Skeletal muscle tissue (tissue), 4 donors: ENCODE results near the gene DYSF. TPM values are rescaled to one million over a fixed set of nuclear protein-coding genes. Genes with fewer than 3 reads are reported as not detected.

Experiments used
- H3K27ac ChIP-seq: one replicate; pipeline ENCODE4 v1.7.0; 2013; ENCODE audit warnings: mild to moderate bottlenecking, low read depth, low read length, inconsistent platforms
- H3K27me3 ChIP-seq, 3 donors: one replicate each; pipeline ENCODE4 v1.7.0; 2013; ENCODE audit warnings: low read length in 3 of 3; ENCODE audit not compliant: control insufficient read depth in 3 of 3, insufficient read depth in 3 of 3
- H3K36me3 ChIP-seq, 3 donors: one replicate each; pipeline ENCODE4 v1.7.0; 2013; ENCODE audit warnings: low read length in 3 of 3; ENCODE audit not compliant: control insufficient read depth in 3 of 3, insufficient read depth in 3 of 3
- H3K4me1 ChIP-seq, 3 donors: one replicate each; pipeline ENCODE4 v1.7.0; 2013; ENCODE audit warnings: low read length in 3 of 3, mild to moderate bottlenecking in 3 of 3; ENCODE audit not compliant: control insufficient read depth in 3 of 3, insufficient read depth in 3 of 3
- H3K4me3 ChIP-seq, 3 donors: one replicate each; pipeline ENCODE4 v1.7.0; 2013; ENCODE audit warnings: low read length in 3 of 3
- H3K9ac ChIP-seq, 3 donors: one replicate each; pipeline ENCODE4 v1.7.0; 2013; ENCODE audit warnings: low read length in 3 of 3, mild to moderate bottlenecking in 3 of 3, moderate library complexity in 2 of 3, low read depth in 1 of 3
- H3K9me3 ChIP-seq, 3 donors: one replicate each; pipeline ENCODE4 v1.7.0; 2013; ENCODE audit warnings: low read length in 3 of 3; ENCODE audit not compliant: control insufficient read depth in 3 of 3
- total RNA-seq: library from RNA; depleted of rRNA; stranded (reverse); fragments of >200 nt; gene quantifications from one replicate; pipeline ENCODE4 v1.2.3, GENCODE V29; 2014
- donor health status: Osteomylitis.

Gene DYSF
- total RNA-seq, 1 donor from 2014 or later, result 88.7 TPM

DNA sequence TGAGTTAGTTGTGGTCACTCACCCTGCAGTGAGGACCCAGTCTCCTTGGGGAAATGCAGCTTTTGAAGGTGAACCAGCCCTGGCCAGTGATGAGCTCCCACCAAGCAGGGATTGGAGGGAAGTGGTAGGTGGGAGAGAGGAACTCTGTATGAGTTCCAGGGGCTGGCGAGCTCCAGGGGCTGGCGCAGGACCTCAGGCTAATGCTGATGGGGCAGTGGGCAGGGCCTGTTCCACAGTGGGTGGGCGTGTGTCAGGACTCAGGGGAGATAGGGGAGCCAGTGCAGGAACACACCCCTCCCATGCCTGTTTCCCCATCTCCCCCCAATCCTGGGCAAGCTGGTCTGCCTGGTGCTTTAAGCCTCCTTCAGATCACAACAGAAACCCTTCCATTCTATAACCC is 208.4 kb downstream of the DYSF start:
- H3K27me3 ChIP-seq, result no peaks in the 10 kb centered on the region
- peaks cover 34 to 68% (median 55%) of the 10 kb centered on the region in 3 donors for H3K36me3 ChIP-seq
- peaks cover 0 to 14% (median 12%) of the 10 kb centered on the region in 3 donors for H3K4me1 ChIP-seq
- H3K27ac ChIP-seq, result no peak overlapping the region
- H3K9ac ChIP-seq, result no peak overlapping the region
- no peaks in the 10 kb centered on the region for H3K9me3 ChIP-seq
- no peak overlapping the region for H3K4me3 ChIP-seq

DNA sequence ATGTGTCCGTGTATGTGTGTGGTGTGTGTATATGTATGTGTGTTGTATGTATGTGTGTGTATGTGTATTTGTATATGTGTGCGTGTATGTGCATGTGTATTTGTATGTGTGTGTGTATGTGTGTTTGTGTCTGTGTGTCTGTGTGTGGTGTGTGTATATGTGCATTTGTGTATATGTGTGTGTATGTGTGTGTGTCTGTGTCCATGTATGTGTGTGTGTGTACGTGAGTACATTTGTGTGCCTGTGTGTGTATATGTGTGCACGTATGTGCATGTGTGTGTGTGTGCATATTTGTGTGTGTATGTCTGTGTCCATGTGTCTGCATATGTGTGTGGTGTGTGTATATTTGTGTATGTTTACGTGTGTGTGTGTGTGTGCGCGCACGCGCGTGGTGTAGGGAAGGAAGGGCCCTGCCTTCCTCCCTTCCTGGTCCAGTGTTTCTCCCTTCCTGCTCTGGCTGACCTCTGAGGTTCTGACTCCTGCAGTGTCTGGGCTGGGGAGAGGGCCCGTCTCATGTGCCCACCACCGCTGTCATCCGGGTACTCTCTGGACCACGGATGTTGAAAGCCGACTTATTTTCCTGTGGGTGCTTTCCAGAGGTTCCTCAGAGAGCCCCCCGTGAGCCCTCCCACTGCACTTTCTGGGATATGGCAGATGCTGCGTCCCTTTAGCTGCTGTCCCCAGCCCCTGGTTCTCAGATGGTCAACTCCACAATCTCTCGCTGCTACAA is 209.5 kb downstream of the DYSF start:
- no peaks in the 10 kb centered on the region for H3K27me3 ChIP-seq
- no peak overlapping the region for H3K4me3 ChIP-seq
- H3K36me3 ChIP-seq, result peaks cover 40 to 77% (median 60%) of the 10 kb centered on the region in 3 donors
- H3K9ac ChIP-seq, result no peak overlapping the region
- no peak overlapping the region for H3K27ac ChIP-seq
- H3K4me1 ChIP-seq, result peaks cover 0 to 20% (median 12%) of the 10 kb centered on the region in 3 donors
- H3K9me3 ChIP-seq, result no peaks in the 10 kb centered on the region

DNA sequence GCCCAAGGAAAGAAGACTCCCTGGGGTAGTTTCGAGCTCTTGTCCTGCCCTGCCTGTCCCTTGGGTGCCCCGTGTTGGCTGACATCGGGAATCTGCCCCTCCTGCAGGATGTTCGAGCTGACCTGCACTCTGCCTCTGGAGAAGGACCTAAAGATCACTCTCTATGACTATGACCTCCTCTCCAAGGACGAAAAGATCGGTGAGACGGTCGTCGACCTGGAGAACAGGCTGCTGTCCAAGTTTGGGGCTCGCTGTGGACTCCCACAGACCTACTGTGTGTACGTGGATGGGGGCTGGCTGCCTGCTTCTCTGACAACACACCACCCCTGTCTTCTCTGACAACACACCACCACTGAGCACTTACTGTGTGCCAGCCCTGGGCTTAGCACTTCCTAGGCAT is 210.8 kb downstream of the DYSF start:
- Histone ChIP-seq H3K27ac (no peak overlapping the region), H3K4me1 (peaks cover 8 to 33% (median 15%) of the 10 kb centered on the region in 3 donors), H3K36me3 (peaks cover 48 to 79% (median 61%) of the 10 kb centered on the region in 3 donors), H3K9me3 (no peaks in the 10 kb centered on the region), H3K27me3 (no peaks in the 10 kb centered on the region), H3K9ac (no peak overlapping the region), H3K4me3 (no peak overlapping the region)

DNA sequence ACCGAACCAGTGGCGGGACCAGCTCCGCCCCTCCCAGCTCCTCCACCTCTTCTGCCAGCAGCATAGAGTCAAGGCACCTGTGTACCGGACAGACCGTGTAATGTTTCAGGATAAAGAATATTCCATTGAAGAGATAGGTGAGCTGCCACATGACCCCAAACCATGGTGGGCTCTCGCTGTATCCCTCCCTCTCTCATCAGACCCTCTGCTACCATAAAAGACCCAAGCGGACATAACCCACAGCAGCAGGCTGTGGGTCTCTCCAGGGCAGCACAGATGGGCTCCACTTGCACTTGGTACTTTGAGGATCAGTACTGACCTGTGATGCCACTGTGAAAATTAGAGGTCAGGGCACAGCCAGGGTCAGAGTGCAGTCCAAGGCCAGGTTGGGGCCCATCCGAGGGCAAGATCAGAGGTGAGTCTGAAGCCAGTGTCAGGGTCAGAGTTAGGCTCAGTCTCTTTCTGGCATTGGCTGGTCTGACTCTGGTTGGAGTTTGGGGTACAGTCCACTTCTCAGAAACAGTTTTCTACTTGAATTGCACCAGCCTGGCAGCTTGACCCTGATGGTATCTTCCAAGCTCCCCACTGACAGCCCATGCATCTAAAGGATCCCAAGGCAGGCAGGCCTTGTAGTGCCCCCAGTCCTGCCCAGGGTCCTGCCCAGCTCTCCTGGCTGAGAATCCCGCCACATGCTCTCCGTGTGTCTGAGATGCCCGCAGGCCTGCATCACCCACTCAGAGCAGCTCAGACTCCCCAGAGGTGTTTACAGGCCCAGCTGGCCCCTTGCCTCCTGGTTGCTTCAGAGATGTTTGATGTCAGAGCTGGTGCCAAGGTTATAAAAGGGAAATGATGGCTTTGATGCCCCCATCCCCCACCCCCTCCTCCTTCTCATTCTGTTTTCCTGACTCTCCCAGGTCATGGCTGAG is 212.1 kb downstream of the DYSF start:
- Histone ChIP-seq H3K9me3 (no peaks in the 10 kb centered on the region), H3K27me3 (no peaks in the 10 kb centered on the region), H3K36me3 (peaks cover 52 to 79% (median 62%) of the 10 kb centered on the region in 3 donors), H3K4me1 (peaks cover 10 to 42% (median 27%) of the 10 kb centered on the region in 3 donors), H3K27ac (peak overlapping the region; percentile 37), H3K4me3 (no peak overlapping the region), H3K9ac (peak overlapping the region in 1 of 3 donors; percentile 54)

DNA sequence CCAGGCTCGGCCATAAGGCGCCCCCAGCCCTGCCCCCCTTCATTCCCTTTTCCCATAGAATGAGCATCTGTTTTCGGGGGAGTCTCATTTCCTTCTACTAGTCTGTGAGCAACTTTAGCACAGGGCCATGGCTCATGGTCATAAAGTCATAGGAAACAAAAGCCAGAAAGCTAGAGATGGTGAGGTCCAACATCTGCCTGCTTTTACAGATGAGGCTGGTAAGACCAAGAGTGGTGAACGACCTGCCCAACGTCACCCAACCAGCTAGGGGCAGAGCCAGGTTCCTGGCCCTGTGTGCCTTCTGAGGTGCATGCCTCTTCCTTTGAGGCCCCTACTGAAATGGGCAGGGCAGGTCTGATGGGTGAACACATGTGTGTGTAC is 212.7 kb downstream of the DYSF start:
- no peaks in the 10 kb centered on the region for H3K9me3 ChIP-seq
- no peaks in the 10 kb centered on the region for H3K27me3 ChIP-seq
- peak overlapping the region in 1 of 3 donors; percentile 25 for H3K9ac ChIP-seq
- H3K4me1 ChIP-seq, result peaks cover 10 to 42% (median 27%) of the 10 kb centered on the region in 3 donors
- no peak overlapping the region for H3K4me3 ChIP-seq
- peaks cover 57 to 82% (median 66%) of the 10 kb centered on the region in 3 donors for H3K36me3 ChIP-seq
- peak overlapping the region; percentile 37 for H3K27ac ChIP-seq

DNA sequence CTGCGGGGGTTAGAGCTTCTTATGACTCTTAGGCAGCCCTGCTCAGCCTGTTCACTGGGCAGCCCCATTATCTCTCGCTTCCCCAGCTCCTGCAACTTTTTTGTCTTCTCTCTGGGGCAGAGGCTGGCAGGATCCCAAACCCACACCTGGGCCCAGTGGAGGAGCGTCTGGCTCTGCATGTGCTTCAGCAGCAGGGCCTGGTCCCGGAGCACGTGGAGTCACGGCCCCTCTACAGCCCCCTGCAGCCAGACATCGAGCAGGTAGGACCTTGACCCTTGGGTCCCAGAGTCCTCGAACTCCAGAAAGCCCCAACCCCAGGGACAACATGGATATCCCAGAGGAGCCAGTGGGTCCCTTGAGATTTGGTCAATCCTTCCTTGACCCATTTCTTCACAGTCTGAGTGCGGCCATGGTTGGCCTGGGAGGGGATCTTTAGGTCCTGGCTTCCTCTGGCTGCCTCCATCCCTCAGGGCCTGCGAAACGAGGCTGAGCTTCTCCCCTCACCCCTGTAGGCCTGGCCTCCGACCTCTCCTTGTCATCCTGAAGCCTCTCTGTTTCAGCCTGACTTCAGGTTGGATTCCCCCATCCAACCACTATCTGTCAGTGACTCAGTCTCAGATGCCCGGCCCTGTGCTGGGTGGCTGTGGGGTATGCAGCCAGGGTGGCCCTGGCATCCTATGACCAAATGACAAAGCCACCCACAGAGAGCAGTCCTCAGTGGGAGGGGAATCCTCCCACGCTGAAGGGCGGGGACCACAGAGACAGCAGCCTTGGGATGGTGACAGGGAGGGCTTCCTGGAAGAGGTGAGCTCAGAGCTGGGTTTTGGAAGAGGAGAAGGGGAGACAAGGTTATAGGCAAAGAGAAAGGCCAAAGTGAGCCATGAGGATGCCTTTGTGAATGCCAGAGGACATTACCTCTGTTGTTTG is 214.2 kb downstream of the DYSF start:
- Histone ChIP-seq H3K4me3 (no peak overlapping the region), H3K36me3 (peaks cover 59 to 85% (median 66%) of the 10 kb centered on the region in 3 donors)

DNA sequence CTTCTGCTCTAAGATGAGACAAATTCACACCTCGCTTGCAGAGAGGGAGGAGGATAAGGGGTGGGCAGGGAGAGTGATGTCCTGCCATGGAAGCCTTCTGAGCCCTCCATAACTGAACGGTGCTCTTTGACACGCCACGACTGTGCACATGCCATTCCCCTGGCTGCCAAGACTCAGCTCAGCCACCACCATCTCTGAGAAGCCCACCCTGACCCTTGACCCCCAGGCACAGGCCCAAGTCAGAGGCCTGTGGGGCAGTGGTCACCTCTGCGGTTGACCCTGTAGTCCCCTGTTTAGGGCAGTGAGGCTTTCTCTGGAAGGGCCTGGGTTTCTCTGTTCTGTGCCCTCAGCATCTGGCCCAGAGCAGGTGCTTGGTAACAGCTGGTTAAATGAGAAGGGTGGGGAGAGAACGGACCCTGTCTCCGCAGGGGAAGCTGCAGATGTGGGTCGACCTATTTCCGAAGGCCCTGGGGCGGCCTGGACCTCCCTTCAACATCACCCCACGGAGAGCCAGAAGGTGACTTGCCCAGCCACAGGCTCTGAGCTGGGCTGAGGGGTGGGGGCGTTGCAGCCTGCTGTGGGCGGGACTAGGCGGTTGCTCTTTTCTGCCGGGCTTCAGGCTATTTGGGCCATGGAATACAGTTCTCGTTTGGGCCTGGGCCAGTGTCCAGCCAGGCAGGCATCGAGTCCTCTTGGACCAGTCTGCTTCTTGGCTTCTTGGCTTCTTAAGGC is 215.1 kb downstream of the DYSF start:
- Histone ChIP-seq H3K27me3 (no peaks in the 10 kb centered on the region), H3K9ac (no peak overlapping the region), H3K4me1 (peaks cover 10 to 42% (median 27%) of the 10 kb centered on the region in 3 donors), H3K36me3 (peaks cover 59 to 76% (median 66%) of the 10 kb centered on the region in 3 donors), H3K9me3 (no peaks in the 10 kb centered on the region), H3K27ac (no peak overlapping the region), H3K4me3 (no peak overlapping the region)

More for the DNA sequence above, 214.2 kb downstream of the DYSF start:
- no peaks in the 10 kb centered on the region for H3K9me3 ChIP-seq
- H3K27me3 ChIP-seq, result no peaks in the 10 kb centered on the region
- H3K9ac ChIP-seq, result no peak overlapping the region
- H3K4me1 ChIP-seq, result peaks cover 10 to 42% (median 27%) of the 10 kb centered on the region in 3 donors
- no peak overlapping the region for H3K27ac ChIP-seq

DNA sequence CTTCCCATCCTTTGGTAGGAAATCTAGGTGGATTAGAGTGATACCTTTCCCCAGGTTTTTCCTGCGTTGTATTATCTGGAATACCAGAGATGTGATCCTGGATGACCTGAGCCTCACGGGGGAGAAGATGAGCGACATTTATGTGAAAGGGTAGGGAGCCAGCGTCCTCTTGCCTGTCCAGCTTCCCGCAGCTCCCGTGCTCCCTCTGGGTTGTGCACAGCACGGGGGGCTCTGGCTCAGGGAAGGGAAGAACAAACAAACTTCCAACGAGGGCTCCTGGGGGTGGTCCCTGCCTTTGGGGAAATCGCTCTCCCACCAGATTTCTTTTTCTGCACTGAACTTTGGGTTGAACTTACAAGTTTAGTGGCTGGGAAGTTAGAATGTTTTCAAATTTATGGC is 215.7 kb downstream of the DYSF start:
- H3K9me3 ChIP-seq, result no peaks in the 10 kb centered on the region
- no peak overlapping the region for H3K9ac ChIP-seq
- no peaks in the 10 kb centered on the region for H3K27me3 ChIP-seq
- H3K36me3 ChIP-seq, result peaks cover 61 to 75% (median 66%) of the 10 kb centered on the region in 3 donors
- no peak overlapping the region for H3K27ac ChIP-seq
- H3K4me1 ChIP-seq, result peaks cover 10 to 42% (median 27%) of the 10 kb centered on the region in 3 donors
- no peak overlapping the region for H3K4me3 ChIP-seq
